Glomerular visceral epithelial cell (primary cell): ENCODE measurements around the gene CMIP.

Experiments
- DNase-seq: peaks from one replicate; pipeline ENCODE4 v3.0.0-alpha.2; 2016; ENCODE audit errors: extremely low spot score

CMIP gene

GRCh38 chr16:81446907-81447268 is 2.3 kb downstream of the CMIP start:
- DNase-seq = no peak

GRCh38 chr16:81447383-81448101 is 2.9 kb downstream of the CMIP start:
- DNase-seq = peak; percentile 42

GRCh38 chr16:81448154-81449131 is 3.8 kb downstream of the CMIP start:
- peak; percentile 57 for DNase-seq

- no peak for DNase-seq
These were observed 4.6 kb downstream of the CMIP start for GRCh38 chr16:81449241-81449640.

- DNase-seq = no peak
These were observed 5.4 kb downstream of the CMIP start for GRCh38 chr16:81449899-81450608.

- no peak for DNase-seq
These were observed 6.3 kb downstream of the CMIP start for GRCh38 chr16:81450783-81451491.

- DNase-seq = no peak
These were observed 7.4 kb downstream of the CMIP start for GRCh38 chr16:81451753-81452680.

GRCh38 chr16:81453091-81453728 is 8.6 kb downstream of the CMIP start:
- no peak for DNase-seq

- no peak for DNase-seq
These were observed 9.4 kb downstream of the CMIP start for GRCh38 chr16:81454044-81454443.

GRCh38 chr16:81455006-81455405 is 10.4 kb downstream of the CMIP start:
- no peak for DNase-seq

GRCh38 chr16:81455720-81456494 is 11.3 kb downstream of the CMIP start:
- DNase-seq = no peak

GRCh38 chr16:81456523-81457325 is 12.1 kb downstream of the CMIP start:
- DNase-seq = no peak

GRCh38 chr16:81457326-81458133 is 12.9 kb downstream of the CMIP start:
- peak; percentile 62 for DNase-seq

GRCh38 chr16:81458149-81458669 is 13.6 kb downstream of the CMIP start:
- DNase-seq = no peak

GRCh38 chr16:81458827-81459598 is 14.4 kb downstream of the CMIP start:
- no peak for DNase-seq

- DNase-seq = no peak
These were observed 15.5 kb downstream of the CMIP start for GRCh38 chr16:81460075-81460474.

GRCh38 chr16:81461243-81461642 is 16.6 kb downstream of the CMIP start:
- no peak for DNase-seq
